NCI-H345 treated with DMSO at 0.1 percent for 48 hours (cell line): ENCODE results near the gene POLG.

Experiments used
- DNase-seq: peaks from one replicate; lab custom pipeline; 2025; ENCODE audit not compliant: unreplicated experiment; lab: John Stamatoyannopoulos, UW

POLG gene

GRCh38 chr15:89334510-89335297 is at the start of gene POLG:
Gene POLG (minus strand): TSS chr15:89334824. CDS start chr15:89333754, 1,070 bp downstream.
- DNase-seq, result peak; percentile 86

- no peak for DNase-seq
Measured at GRCh38 chr15:89384176-89384604, 49.6 kb upstream of the POLG start.

- peak; percentile 75 for DNase-seq
Measured at GRCh38 chr15:89383365-89384175, 48.9 kb upstream of the POLG start.

- no peak for DNase-seq
Measured at GRCh38 chr15:89381888-89382686, 47.5 kb upstream of the POLG start.

- DNase-seq, result no peak
Measured at GRCh38 chr15:89381331-89381730, 46.7 kb upstream of the POLG start.

GRCh38 chr15:89379818-89380217 is 45.2 kb upstream of the POLG start:
- no peak for DNase-seq

- DNase-seq, result no peak
Measured at GRCh38 chr15:89379251-89379695, 44.6 kb upstream of the POLG start.

GRCh38 chr15:89378296-89379151 is 43.9 kb upstream of the POLG start:
- no peak for DNase-seq

- no peak for DNase-seq
Measured at GRCh38 chr15:89377842-89378295, 43.2 kb upstream of the POLG start.

- DNase-seq, result no peak
Measured at GRCh38 chr15:89377024-89377841, 42.6 kb upstream of the POLG start.

GRCh38 chr15:89376388-89376787 is 41.8 kb upstream of the POLG start:
- no peak for DNase-seq

GRCh38 chr15:89375093-89376005 is 40.7 kb upstream of the POLG start:
- DNase-seq, result no peak

GRCh38 chr15:89374086-89374981 is 39.7 kb upstream of the POLG start:
- DNase-seq, result no peak

- DNase-seq, result no peak
Measured at GRCh38 chr15:89372069-89372935, 37.7 kb upstream of the POLG start.

- DNase-seq, result no peak
Measured at GRCh38 chr15:89371228-89372044, 36.8 kb upstream of the POLG start.

- DNase-seq, result no peak
Measured at GRCh38 chr15:89370978-89371227, 36.3 kb upstream of the POLG start.
